NT2/D1 (cell line): ENCODE results near the gene MEG3.

Source experiments
- DNase-seq: peaks from one replicate; pipeline ENCODE4 v3.0.0-alpha.2; 2011; ENCODE audit warnings: low read depth, low spot score
- H3K27me3 ChIP-seq: 2 replicates; pipeline ENCODE4 v1.6.0; 2011; ENCODE audit warnings: mild to moderate bottlenecking; ENCODE audit not compliant: insufficient read length, insufficient read depth
- H3K36me3 ChIP-seq: 2 replicates; pipeline ENCODE4 v1.6.1; 2011; ENCODE audit warnings: mild to moderate bottlenecking, low read length, mixed read lengths; ENCODE audit not compliant: insufficient read depth, insufficient read length
- H3K4me1 ChIP-seq: 2 replicates; pipeline ENCODE4 v1.5.1; 2011; ENCODE audit not compliant: insufficient read depth, insufficient read length
- H3K4me3 ChIP-seq: 2 replicates; pipeline ENCODE4 v1.5.1; 2011; ENCODE audit warnings: low read depth; ENCODE audit not compliant: insufficient read length
- H3K9ac ChIP-seq: 2 replicates; pipeline ENCODE4 v1.6.0; 2011; ENCODE audit warnings: low read depth; ENCODE audit not compliant: insufficient read length
- H3K9me3 ChIP-seq: 2 replicates; pipeline ENCODE4 v1.5.1; 2011; ENCODE audit warnings: mild to moderate bottlenecking, low read length; ENCODE audit not compliant: insufficient read depth
- SUZ12 ChIP-seq: IDR thresholded peaks from 2 replicates; pipeline ENCODE4 v1.6.1; 2011; ENCODE audit not compliant: insufficient read length, insufficient read depth; ENCODE audit errors: extremely low read depth
- YY1 ChIP-seq: IDR thresholded peaks from 2 replicates; pipeline ENCODE4 v1.6.1; 2011; ENCODE audit not compliant: insufficient read length, insufficient read depth
- ZNF274 ChIP-seq: IDR thresholded peaks from 2 replicates; pipeline ENCODE4 v1.6.1; 2011; ENCODE audit warnings: mild to moderate bottlenecking, low read depth, low read length

The MEG3 gene

GRCh38 chr14:100807979-100808734 is 17.8 kb upstream of the MEG3 start:
- H3K9me3 ChIP-seq, result peaks cover 52% of the 10 kb centered on the region
- no peaks in the 10 kb centered on the region for H3K27me3 ChIP-seq
- peaks cover 9% of the 10 kb centered on the region for H3K4me1 ChIP-seq
- no peak overlapping the region for H3K9ac ChIP-seq
- TF ChIP-seq ZNF274, result no peak
- no peak for TF ChIP-seq SUZ12
- no peak for TF ChIP-seq YY1
- no peaks in the 10 kb centered on the region for H3K36me3 ChIP-seq
- H3K4me3 ChIP-seq, result no peak overlapping the region
- no peak for DNase-seq

GRCh38 chr14:100810435-100810834 is 15.5 kb upstream of the MEG3 start:
- TF ChIP-seq SUZ12, result no peak
- no peak for TF ChIP-seq YY1
- no peak for TF ChIP-seq ZNF274
- Histone ChIP-seq H3K27me3 (no peaks in the 10 kb centered on the region), H3K9ac (no peak overlapping the region), H3K9me3 (peaks cover 52% of the 10 kb centered on the region), H3K4me1 (no peaks in the 10 kb centered on the region), H3K4me3 (no peak overlapping the region), H3K36me3 (no peaks in the 10 kb centered on the region)
- no peak for DNase-seq

GRCh38 chr14:100810861-100811461 is 15.0 kb upstream of the MEG3 start:
- TF ChIP-seq SUZ12 (no peak), ZNF274 (no peak), YY1 (no peak)
- Histone ChIP-seq H3K4me1 (no peaks in the 10 kb centered on the region), H3K36me3 (no peaks in the 10 kb centered on the region), H3K9me3 (peaks cover 52% of the 10 kb centered on the region), H3K4me3 (no peak overlapping the region), H3K27me3 (no peaks in the 10 kb centered on the region), H3K9ac (no peak overlapping the region)
- DNase-seq, result no peak

- no peak for TF ChIP-seq ZNF274
- TF ChIP-seq SUZ12, result no peak
- H3K36me3 ChIP-seq, result no peaks in the 10 kb centered on the region
- no peak overlapping the region for H3K4me3 ChIP-seq
- DNase-seq, result no peak
- peaks cover 40% of the 10 kb centered on the region for H3K9me3 ChIP-seq
- H3K4me1 ChIP-seq, result no peaks in the 10 kb centered on the region
- no peak overlapping the region for H3K9ac ChIP-seq
- H3K27me3 ChIP-seq, result no peaks in the 10 kb centered on the region
Measured at GRCh38 chr14:100813291-100813690, 12.6 kb upstream of the MEG3 start.

- Histone ChIP-seq H3K4me3 (no peak overlapping the region), H3K9me3 (peaks cover 16% of the 10 kb centered on the region), H3K9ac (peak overlapping the region; percentile 13), H3K4me1 (no peaks in the 10 kb centered on the region), H3K27me3 (no peaks in the 10 kb centered on the region), H3K36me3 (no peaks in the 10 kb centered on the region)
- DNase-seq, result no peak
- no peak for TF ChIP-seq SUZ12
- no peak for TF ChIP-seq ZNF274
- TF ChIP-seq YY1, result no peak
Measured at GRCh38 chr14:100815478-100816285, 10.2 kb upstream of the MEG3 start.

GRCh38 chr14:100816286-100816949 is 9.5 kb upstream of the MEG3 start:
- DNase-seq, result no peak
- Histone ChIP-seq H3K27me3 (no peaks in the 10 kb centered on the region), H3K9ac (no peak overlapping the region), H3K4me3 (no peak overlapping the region), H3K9me3 (peaks cover 9% of the 10 kb centered on the region; the same call in 1 of the 2 replicates), H3K4me1 (no peaks in the 10 kb centered on the region), H3K36me3 (no peaks in the 10 kb centered on the region)
- TF ChIP-seq SUZ12, result no peak
- no peak for TF ChIP-seq ZNF274
- no peak for TF ChIP-seq YY1
